H9 (cell line): ENCODE measurements around the gene OGFOD2. TPM values are rescaled to one million over a fixed set of nuclear protein-coding genes. Genes with fewer than 3 reads are reported as not detected.

Experiments used
- DNase-seq: peaks from one replicate; pipeline ENCODE4 v3.0.0-alpha.2; 2017
- H2AFZ ChIP-seq: one replicate; pipeline ENCODE4 v1.6.1; 2013; ENCODE audit warnings: mild to moderate bottlenecking, low read length, control low read depth, moderate library complexity
- H2AK5ac ChIP-seq: 2 replicates; pipeline ENCODE4 v1.6.1; 2013; ENCODE audit warnings: low read length, control low read depth, mixed read lengths; ENCODE audit not compliant: insufficient read length
- H2BK120ac ChIP-seq: one replicate; pipeline ENCODE4 v1.6.1; 2013; ENCODE audit warnings: low read depth, mild to moderate bottlenecking, low read length, control low read depth, inconsistent platforms; ENCODE audit not compliant: poor library complexity, severe bottlenecking
- H2BK12ac ChIP-seq: 2 replicates; pipeline ENCODE4 v1.6.1; 2013; ENCODE audit warnings: low read length, control low read depth, mixed read lengths, low read depth; ENCODE audit not compliant: insufficient read length
- H2BK15ac ChIP-seq: 2 replicates; pipeline ENCODE4 v1.6.1; 2013; ENCODE audit warnings: low read depth, low read length, control low read depth
- H2BK20ac ChIP-seq: one replicate; pipeline ENCODE4 v1.6.1; 2013; ENCODE audit warnings: low read depth, mild to moderate bottlenecking, low read length, control low read depth, inconsistent platforms; ENCODE audit not compliant: poor library complexity, severe bottlenecking
- H2BK5ac ChIP-seq: 2 replicates; pipeline ENCODE4 v1.6.1; 2013; ENCODE audit warnings: low read length, control low read depth, mixed read lengths; ENCODE audit not compliant: insufficient read length
- H3K14ac ChIP-seq: 2 replicates; pipeline ENCODE4 v1.6.1; 2013; ENCODE audit warnings: low read length, control low read depth; ENCODE audit not compliant: insufficient read depth
- H3K18ac ChIP-seq: 2 replicates; pipeline ENCODE4 v1.6.1; 2013; ENCODE audit warnings: low read depth, mild to moderate bottlenecking, mixed read lengths, low read length, control low read depth; ENCODE audit not compliant: insufficient read length
- H3K23ac ChIP-seq: 2 replicates; pipeline ENCODE4 v1.6.1; 2013; ENCODE audit warnings: low read length, control low read depth, mixed read lengths, low read depth; ENCODE audit not compliant: insufficient read length
- H3K23me2 ChIP-seq: 2 replicates; pipeline ENCODE4 v1.6.1; 2013; ENCODE audit warnings: low read depth, mild to moderate bottlenecking, mixed read lengths, low read length, control low read depth; ENCODE audit not compliant: insufficient read length, poor library complexity, severe bottlenecking
- H3K27ac ChIP-seq: 2 replicates; pipeline ENCODE4 v1.5.1; 2013; ENCODE audit warnings: low read length, control low read depth, mixed read lengths, low read depth; ENCODE audit not compliant: insufficient read length
- H3K27me3 ChIP-seq: 2 replicates; pipeline ENCODE4 v1.6.1; 2013; ENCODE audit warnings: low read length, control low read depth, inconsistent platforms; ENCODE audit not compliant: insufficient read depth
- H3K4ac ChIP-seq: 2 replicates; pipeline ENCODE4 v1.6.1; 2013; ENCODE audit warnings: low read depth, mild to moderate bottlenecking, control low read depth, inconsistent platforms, low read length, moderate library complexity
- H3K4me1 ChIP-seq: 2 replicates; pipeline ENCODE4 v1.6.1; 2013; ENCODE audit warnings: low read length, control low read depth, inconsistent platforms; ENCODE audit not compliant: insufficient read depth
- H3K4me2 ChIP-seq: 2 replicates; pipeline ENCODE4 v1.6.1; 2013; ENCODE audit warnings: low read length, control low read depth, mixed read lengths; ENCODE audit not compliant: insufficient read length, insufficient read depth
- H3K56ac ChIP-seq: 2 replicates; pipeline ENCODE4 v1.6.1; 2013; ENCODE audit warnings: low read depth, mild to moderate bottlenecking, mixed read lengths, low read length, control low read depth; ENCODE audit not compliant: insufficient read length
- H3K79me1 ChIP-seq: 2 replicates; pipeline ENCODE4 v1.6.1; 2013; ENCODE audit warnings: low read depth, mild to moderate bottlenecking, moderate library complexity, low read length, control low read depth, inconsistent platforms; ENCODE audit not compliant: insufficient read depth, poor library complexity, severe bottlenecking
- H3K79me2 ChIP-seq: 2 replicates; pipeline ENCODE4 v1.6.1; 2013; ENCODE audit warnings: low read length, control low read depth, inconsistent platforms; ENCODE audit not compliant: insufficient read depth
- H3K9ac ChIP-seq: 2 replicates; pipeline ENCODE4 v1.6.1; 2013; ENCODE audit warnings: low read length, control low read depth, mixed read lengths; ENCODE audit not compliant: insufficient read length; ENCODE audit errors: extremely low read depth
- H3K9me3 ChIP-seq: one replicate; pipeline ENCODE4 v1.6.1; 2013; ENCODE audit warnings: low read depth, low read length, inconsistent platforms; ENCODE audit not compliant: control insufficient read depth
- H3T11ph ChIP-seq: one replicate; pipeline ENCODE4 v1.6.1; 2013; ENCODE audit warnings: mild to moderate bottlenecking, low read length, control low read depth, inconsistent platforms
- H4K20me1 ChIP-seq: one replicate; pipeline ENCODE4 v1.6.1; 2013; ENCODE audit not compliant: control insufficient read depth, insufficient read length, insufficient read depth
- H4K5ac ChIP-seq: 2 replicates; pipeline ENCODE4 v1.6.1; 2013; ENCODE audit warnings: low read depth, mild to moderate bottlenecking, mixed read lengths, low read length, control low read depth; ENCODE audit not compliant: insufficient read length
- H4K8ac ChIP-seq: replicated peaks from 2 replicates; pipeline ENCODE4 v1.6.1; 2013; ENCODE audit warnings: low read length, control low read depth, mixed read lengths, low read depth; ENCODE audit not compliant: insufficient read length
- H4K91ac ChIP-seq: 2 replicates; pipeline ENCODE4 v1.6.1; 2013; ENCODE audit warnings: low read depth, mild to moderate bottlenecking, moderate library complexity, mixed read lengths, low read length, control low read depth; ENCODE audit not compliant: insufficient read length
- H3K27ac Mint-ChIP-seq, 3 experiments: 2 replicates in 2 of 3; 3 replicates in 1 of 3; pipeline ENCODE4 v1.8.0; 2020 to 2021; ENCODE audit warnings: mixed read lengths in 3 of 3, mild to moderate bottlenecking in 1 of 3, moderate library complexity in 1 of 3
- H3K27me3 Mint-ChIP-seq: 2 replicates; pipeline ENCODE4 v1.8.0; 2021; ENCODE audit warnings: low read depth, mild to moderate bottlenecking, moderate library complexity, mixed read lengths
- H3K36me3 Mint-ChIP-seq, 3 experiments: 2 replicates in 2 of 3; 3 replicates in 1 of 3; pipeline ENCODE4 v1.8.0; 2020 to 2021; ENCODE audit warnings: low read depth in 3 of 3, mixed read lengths in 3 of 3; ENCODE audit not compliant: insufficient read depth in 1 of 3
- H3K4me1 Mint-ChIP-seq, 2 experiments: 2 replicates each; pipeline ENCODE4 v1.8.0; 2020; ENCODE audit warnings: mixed read lengths in 2 of 2
- H3K4me3 Mint-ChIP-seq, 2 experiments: 2 replicates in 1 of 2; 3 replicates in 1 of 2; pipeline ENCODE4 v1.8.0; 2020 to 2021; ENCODE audit warnings: mild to moderate bottlenecking in 2 of 2, mixed read lengths in 2 of 2, moderate library complexity in 1 of 2
- H3K9me3 Mint-ChIP-seq, 2 experiments: 2 replicates in 1 of 2; 3 replicates in 1 of 2; pipeline ENCODE4 v1.8.0; 2020; ENCODE audit warnings: mild to moderate bottlenecking in 2 of 2, mixed read lengths in 2 of 2, moderate library complexity in 1 of 2
- WGBS: extraction: QIAGEN DNeasy Blood & Tissue Kit; methylation state at CpG from one replicate; pipeline ENCODE4 v1.1.7; 2013; ENCODE audit warnings: missing lambda C conversion rate, low lambda C conversion rate, mixed read lengths; ENCODE audit not compliant: insufficient read length; ENCODE audit errors: extremely low coverage; 5-methylcytosine and 5-hydroxymethylcytosine counted together
- long read RNA-seq: library from polyadenylated mRNA; unstranded; transcript quantifications from one replicate; pipeline ENCODE4 v2.0.0, GENCODE V29; 2020
- total RNA-seq: library from RNA; stranded (reverse); gene quantifications from 2 replicates; pipeline ENCODE4 v1.2.1, GENCODE V29; 2021
- TF ChIP-seq, protein P1 (sequence below): fragments of 200-600 bp; sonication (generic); conservative IDR thresholded peaks from 3 replicates; pipeline ENCODE4 v1.8.0; 2021; ENCODE audit warnings: antibody characterized with exemption, mild to moderate bottlenecking

OGFOD2 gene
- total RNA-seq: 14.1 and 14.7 TPM in 2 replicates
- long read RNA-seq, transcript OGFOD2-224 (7 exons, 1,465 nt): minor isoform, 11 of 96 reads
- long read RNA-seq, transcript OGFOD2-201 (7 exons, 1,780 nt): major isoform, 28 of 96 reads
- long read RNA-seq, partial matches to known transcripts: 5 of 96 reads
- long read RNA-seq, other reads (novel, unspliced or antisense): 47 of 96 reads

GRCh38 chr12:122974892-122975789 lies at the start of gene OGFOD2:
Gene OGFOD2, plus strand, starts transcription at chr12:122975244. Its CDS starts 8 bp downstream, at chr12:122975252.
- Histone ChIP-seq H2BK15ac (no peak within 1 kb of the TSS), H2BK120ac (peak within 1 kb of the TSS; percentile 78), H3K4me1 (peaks cover 3% of the 10 kb centered on the region; the same call in 1 of the 2 replicates), H3K9me3 (no peaks in the 10 kb centered on the region), H3K79me2 (no peaks in the 10 kb centered on the region), H3K4me2 (peak within 1 kb of the TSS; percentile 99), H4K91ac (no peak within 1 kb of the TSS), H3T11ph (no peak within 1 kb of the TSS), H3K4ac (no peak within 1 kb of the TSS), H3K27me3 (no peaks in the 10 kb centered on the region), H3K27ac (no peak within 1 kb of the TSS), H3K9ac (peak within 1 kb of the TSS; percentile 80), H2BK12ac (no peak within 1 kb of the TSS), H4K8ac (no peak within 1 kb of the TSS), H4K5ac (no peak within 1 kb of the TSS), H3K18ac (peak within 1 kb of the TSS; percentile 88), H3K56ac (no peak within 1 kb of the TSS), H3K23me2 (peaks cover 14% of the 10 kb centered on the region), H3K23ac (no peak within 1 kb of the TSS), H2AFZ (no peak within 1 kb of the TSS), H3K79me1 (no peaks in the 10 kb centered on the region), H3K14ac (peak within 1 kb of the TSS; percentile 93; the same call in 1 of the 2 replicates), H4K20me1 (no peaks in the 10 kb centered on the region), H2BK20ac (no peak within 1 kb of the TSS), H2AK5ac (no peak within 1 kb of the TSS), H2BK5ac (no peak within 1 kb of the TSS)
- H3K9me3 Mint-ChIP-seq: no peaks in the 10 kb centered on the region
- H3K36me3 Mint-ChIP-seq: peaks cover 0 to 4% (median 0%) of the 10 kb centered on the region in 3 experiments; a peak in 3 of 7 replicates
- H3K27me3 Mint-ChIP-seq: no peaks in the 10 kb centered on the region
- peaks cover 18 to 20% of the 10 kb centered on the region in 2 experiments for H3K4me1 Mint-ChIP-seq
- no CpG with 5 or more reads among the region's 66 CpGs for WGBS
- peak within 1 kb of the TSS; percentile 98 to 99 (median 99) for H3K27ac Mint-ChIP-seq
- peak; percentile 92 for DNase-seq
- peak within 1 kb of the TSS; percentile 97 to 98 for H3K4me3 Mint-ChIP-seq
- TF ChIP-seq, protein P1, sequence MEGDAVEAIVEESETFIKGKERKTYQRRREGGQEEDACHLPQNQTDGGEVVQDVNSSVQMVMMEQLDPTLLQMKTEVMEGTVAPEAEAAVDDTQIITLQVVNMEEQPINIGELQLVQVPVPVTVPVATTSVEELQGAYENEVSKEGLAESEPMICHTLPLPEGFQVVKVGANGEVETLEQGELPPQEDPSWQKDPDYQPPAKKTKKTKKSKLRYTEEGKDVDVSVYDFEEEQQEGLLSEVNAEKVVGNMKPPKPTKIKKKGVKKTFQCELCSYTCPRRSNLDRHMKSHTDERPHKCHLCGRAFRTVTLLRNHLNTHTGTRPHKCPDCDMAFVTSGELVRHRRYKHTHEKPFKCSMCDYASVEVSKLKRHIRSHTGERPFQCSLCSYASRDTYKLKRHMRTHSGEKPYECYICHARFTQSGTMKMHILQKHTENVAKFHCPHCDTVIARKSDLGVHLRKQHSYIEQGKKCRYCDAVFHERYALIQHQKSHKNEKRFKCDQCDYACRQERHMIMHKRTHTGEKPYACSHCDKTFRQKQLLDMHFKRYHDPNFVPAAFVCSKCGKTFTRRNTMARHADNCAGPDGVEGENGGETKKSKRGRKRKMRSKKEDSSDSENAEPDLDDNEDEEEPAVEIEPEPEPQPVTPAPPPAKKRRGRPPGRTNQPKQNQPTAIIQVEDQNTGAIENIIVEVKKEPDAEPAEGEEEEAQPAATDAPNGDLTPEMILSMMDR: no peak
